Measurements from ENCODE around the gene HS6ST1. TPM values are rescaled to one million over a fixed set of nuclear protein-coding genes. Genes with fewer than 3 reads are reported as not detected.

The HS6ST1 gene
- total and polyA plus RNA-seq, 2 of the 4 experiments (the other 2 are of a cell fraction): 29.9 to 36.9 TPM

- BruUV-seq (replicated peaks): no TSS peak
- no peak overlapping the region for H3K23ac ChIP-seq (ENCODE audit: low read depth, low read length)
- dilution Hi-C loops (cut with HindIII; ENCODE audit: low sequenced_read_pairs, unreplicated experiment) (no loop called here), in situ Hi-C loops (cut with MboI; ENCODE audit: low sequenced_read_pairs) (no loop called here), intact Hi-C loops (cut with micrococcal nuclease) (no loop called here)
- H2AK9ac ChIP-seq (replicated peaks; ENCODE audit: low read depth, low read length, poor library complexity): peak overlapping the region; percentile 40
- H3K9ac ChIP-seq (ENCODE audit: low read depth, low read length): no peak overlapping the region
- no peak overlapping the region for H2BK5ac ChIP-seq (ENCODE audit: low read depth, low read length, poor library complexity, severe bottlenecking)
- no peak overlapping the region for H2BK15ac ChIP-seq (ENCODE audit: low read depth, low read length)
- ChIA-PET CTCF (interaction anchor here (0.5 kb wide), 1 partner anchor 203 kb away, joined by 3 read pairs; no protein-coding TSS in a partner anchor), POLR2A (ENCODE audit: unreplicated experiment) (no interaction called here)
- DNase-seq: no peak
- no peaks in the 10 kb centered on the region for H3K27me3 ChIP-seq (ENCODE audit: control insufficient read depth, insufficient read depth, low read length)
- no peak for ATAC-seq (ENCODE audit: low read depth)
- peak overlapping the region; percentile 92 for H2AFZ ChIP-seq (replicated peaks; ENCODE audit: low read length, poor library complexity)
- H3K79me1 ChIP-seq (ENCODE audit: low read depth in 1 of 2, low read length in 2 of 2): no peaks in the 10 kb centered on the region
- H4K20me1 ChIP-seq (ENCODE audit: insufficient read depth, low read length): no peaks in the 10 kb centered on the region
- peaks cover 3% of the 10 kb centered on the region; the same call in 1 of the 2 replicates for H3K9me3 ChIP-seq (ENCODE audit: control insufficient read depth, insufficient read depth, low read length)
- TF ChIP-seq BHLHE40 (IDR thresholded peaks at IDR 0.05; ENCODE audit: low read depth, low read length): no peak
- H3K9me1 ChIP-seq (ENCODE audit: insufficient read depth, low read length): peaks cover 7% of the 10 kb centered on the region; the same call in 1 of the 2 replicates
- no peak overlapping the region for H3K4me3 ChIP-seq (ENCODE audit: insufficient read depth, low read depth, low read length)
- no peak overlapping the region; the same call in 1 of the 2 replicates for H3K18ac ChIP-seq (ENCODE audit: low read depth, low read length)
- no peak overlapping the region for H3K56ac ChIP-seq (ENCODE audit: extremely low read depth, insufficient read depth, low read length)
- peak overlapping the region; percentile 76 for H3K4ac ChIP-seq (ENCODE audit: low read depth, low read length)
- H3K4me1 ChIP-seq (ENCODE audit: control insufficient read depth, insufficient read depth, low read length): peaks cover 10% of the 10 kb centered on the region
- H4K8ac ChIP-seq (ENCODE audit: low read depth in 2 of 2, low read length in 2 of 2): no peak overlapping the region; a peak in 1 of 4 replicates
- H3K4me2 ChIP-seq (ENCODE audit: low read depth, low read length): no peak overlapping the region
- peak overlapping the region; percentile 35 for H4K91ac ChIP-seq (ENCODE audit: insufficient read depth, low read depth, low read length)
- no peak overlapping the region for H3K14ac ChIP-seq (replicated peaks; ENCODE audit: low read depth, low read length)
- WGBS, 2 experiments (ENCODE audit: extremely low coverage in 2 of 2, insufficient read length in 1 of 2): no CpG with 5 or more reads among the region's 14 CpGs
- H2AK5ac ChIP-seq (ENCODE audit: low read depth, low read length): 0 out of 2 replicates have a peak overlapping the region, but pooled peaks have one; percentile 87
- H3K27ac ChIP-seq (ENCODE audit: insufficient read depth, low read length): no peak overlapping the region
- H3K36me3 ChIP-seq (ENCODE audit: control insufficient read depth, insufficient read depth, low read length): no peaks in the 10 kb centered on the region
- peak overlapping the region; percentile 38; the same call in 1 of the 2 replicates for H2BK20ac ChIP-seq (ENCODE audit: low read depth, low read length)
- no peak overlapping the region for H4K5ac ChIP-seq (ENCODE audit: low read depth, low read length)
- H2BK120ac ChIP-seq (ENCODE audit: low read depth, low read length): peak overlapping the region; percentile 86
Measured at GRCh38 chr2:128347171-128347558, 28.5 kb upstream of the HS6ST1 start.

All from IMR-90 (cell line).